Osteoblast (primary cell): ENCODE results near the gene GOLGA2. TPM values are rescaled to one million over a fixed set of nuclear protein-coding genes. Genes with fewer than 3 reads are reported as not detected.

Source experiments
- DNase-seq: peaks from one replicate; pipeline ENCODE4 v3.0.0; 2011; ENCODE audit warnings: low spot score, mixed read lengths; ENCODE audit not compliant: insufficient read length; ENCODE audit errors: missing footprints
- H2AFZ ChIP-seq: 2 replicates; pipeline ENCODE4 v1.6.0; 2011; ENCODE audit warnings: mild to moderate bottlenecking, low read length
- H3K27ac ChIP-seq: 2 replicates; pipeline ENCODE4 v1.5.1; 2011; ENCODE audit warnings: mild to moderate bottlenecking, low read depth, low read length, moderate library complexity
- H3K27me3 ChIP-seq: 2 replicates; pipeline ENCODE4 v1.6.0; 2012; ENCODE audit warnings: mild to moderate bottlenecking, control low read depth, inconsistent platforms, low read length, moderate library complexity; ENCODE audit not compliant: insufficient read depth
- H3K36me3 ChIP-seq: 2 replicates; pipeline ENCODE4 v1.5.1; 2011; ENCODE audit warnings: mild to moderate bottlenecking, low read length, control low read depth, moderate library complexity; ENCODE audit not compliant: insufficient read depth
- H3K4me1 ChIP-seq: 2 replicates; pipeline ENCODE4 v1.5.1; 2011; ENCODE audit warnings: mild to moderate bottlenecking, low read length, control low read depth, moderate library complexity; ENCODE audit not compliant: insufficient read depth
- H3K4me2 ChIP-seq: 2 replicates; pipeline ENCODE4 v1.6.0; 2011; ENCODE audit warnings: mild to moderate bottlenecking, low read length; ENCODE audit not compliant: insufficient read depth
- H3K4me3 ChIP-seq: fragments of 200-600 bp; sonication (generic); 3 replicates; pipeline ENCODE4 v1.5.1; 2012; ENCODE audit warnings: mild to moderate bottlenecking, low read length, inconsistent platforms; ENCODE audit not compliant: insufficient read depth
- H3K79me2 ChIP-seq: 2 replicates; pipeline ENCODE4 v1.6.0; 2012; ENCODE audit warnings: mild to moderate bottlenecking, low read length, control low read depth, inconsistent platforms; ENCODE audit not compliant: insufficient read depth
- H3K9me3 ChIP-seq: 2 replicates; pipeline ENCODE4 v1.5.1; 2011; ENCODE audit warnings: low read depth, low read length, control low read depth
- H4K20me1 ChIP-seq: 2 replicates; pipeline ENCODE4 v1.6.0; 2012; ENCODE audit warnings: mild to moderate bottlenecking, low read length, control low read depth; ENCODE audit not compliant: insufficient read depth
- CTCF ChIP-seq: IDR thresholded peaks from 2 replicates; pipeline ENCODE4 v1.5.1; 2011; ENCODE audit warnings: mild to moderate bottlenecking, low read depth, low read length, moderate library complexity; ENCODE audit errors: extremely low read depth
- total RNA-seq: library from RNA; depleted of rRNA; stranded (reverse); fragments of >200 nt; gene quantifications from 2 replicates; pipeline ENCODE4 v1.2.3, GENCODE V29; 2012

GOLGA2 gene
- total RNA-seq, 1 donor, result 121 TPM

GRCh38 chr9:128253991-128254346 is 21.8 kb downstream of the GOLGA2 start:
- Histone ChIP-seq H3K27ac (no peak overlapping the region), H3K27me3 (no peaks in the 10 kb centered on the region), H3K4me1 (no peaks in the 10 kb centered on the region), H4K20me1 (peaks cover 18% of the 10 kb centered on the region), H3K36me3 (peaks cover 34% of the 10 kb centered on the region), H3K4me2 (no peak overlapping the region), H3K79me2 (no peaks in the 10 kb centered on the region), H3K4me3 (no peak overlapping the region), H2AFZ (no peak overlapping the region), H3K9me3 (no peaks in the 10 kb centered on the region)
- TF ChIP-seq CTCF, result no peak
- no peak for DNase-seq

DNA sequence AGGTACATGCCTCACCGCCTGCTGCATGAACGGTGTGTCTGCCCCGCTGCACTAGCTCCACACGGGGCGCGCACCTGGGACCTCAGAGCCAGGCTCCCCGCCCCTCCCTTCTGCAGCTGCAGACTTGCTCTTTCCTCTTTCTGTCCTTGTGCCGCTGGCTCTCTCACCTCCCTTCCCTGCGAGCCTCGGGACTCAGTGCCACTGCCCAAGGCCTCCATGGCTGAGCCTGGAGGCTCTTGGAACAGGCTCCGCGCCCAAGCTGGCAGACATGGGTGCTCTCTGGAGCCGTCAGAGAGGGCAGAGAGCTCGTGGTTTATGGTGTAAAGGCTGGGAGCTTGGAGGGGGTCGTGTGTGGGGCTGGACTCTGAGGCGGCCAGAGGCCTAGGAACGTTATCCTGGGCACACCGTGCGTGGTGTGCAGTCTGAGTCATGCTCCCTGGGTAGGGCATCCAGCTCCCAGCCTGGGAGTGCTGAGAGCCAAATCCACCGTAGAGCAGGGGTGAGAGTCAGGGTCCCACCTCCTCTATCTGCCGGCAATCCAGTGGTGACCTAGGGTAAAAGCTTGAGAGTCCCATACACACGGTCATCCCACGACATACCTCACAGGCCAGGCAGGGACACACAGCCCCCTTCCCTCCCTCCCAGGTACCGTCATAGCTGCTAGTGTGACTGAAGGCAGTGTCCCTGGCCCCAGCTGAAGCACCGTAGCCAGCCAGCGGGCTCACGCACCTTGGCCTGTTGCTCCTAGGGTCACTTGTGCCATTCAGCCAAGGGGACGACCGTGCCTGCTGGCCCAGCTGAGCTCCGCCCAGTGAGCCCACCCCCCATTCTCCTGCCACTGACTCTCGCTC is 22.4 kb downstream of the GOLGA2 start:
- Histone ChIP-seq H3K4me2 (no peak overlapping the region), H2AFZ (no peak overlapping the region), H3K27me3 (no peaks in the 10 kb centered on the region), H3K27ac (no peak overlapping the region), H3K4me1 (no peaks in the 10 kb centered on the region), H3K9me3 (no peaks in the 10 kb centered on the region), H3K4me3 (no peak overlapping the region), H3K79me2 (no peaks in the 10 kb centered on the region), H4K20me1 (peaks cover 14% of the 10 kb centered on the region), H3K36me3 (peaks cover 28% of the 10 kb centered on the region)
- TF ChIP-seq CTCF, result no peak
- DNase-seq, result peak; percentile 84

DNA sequence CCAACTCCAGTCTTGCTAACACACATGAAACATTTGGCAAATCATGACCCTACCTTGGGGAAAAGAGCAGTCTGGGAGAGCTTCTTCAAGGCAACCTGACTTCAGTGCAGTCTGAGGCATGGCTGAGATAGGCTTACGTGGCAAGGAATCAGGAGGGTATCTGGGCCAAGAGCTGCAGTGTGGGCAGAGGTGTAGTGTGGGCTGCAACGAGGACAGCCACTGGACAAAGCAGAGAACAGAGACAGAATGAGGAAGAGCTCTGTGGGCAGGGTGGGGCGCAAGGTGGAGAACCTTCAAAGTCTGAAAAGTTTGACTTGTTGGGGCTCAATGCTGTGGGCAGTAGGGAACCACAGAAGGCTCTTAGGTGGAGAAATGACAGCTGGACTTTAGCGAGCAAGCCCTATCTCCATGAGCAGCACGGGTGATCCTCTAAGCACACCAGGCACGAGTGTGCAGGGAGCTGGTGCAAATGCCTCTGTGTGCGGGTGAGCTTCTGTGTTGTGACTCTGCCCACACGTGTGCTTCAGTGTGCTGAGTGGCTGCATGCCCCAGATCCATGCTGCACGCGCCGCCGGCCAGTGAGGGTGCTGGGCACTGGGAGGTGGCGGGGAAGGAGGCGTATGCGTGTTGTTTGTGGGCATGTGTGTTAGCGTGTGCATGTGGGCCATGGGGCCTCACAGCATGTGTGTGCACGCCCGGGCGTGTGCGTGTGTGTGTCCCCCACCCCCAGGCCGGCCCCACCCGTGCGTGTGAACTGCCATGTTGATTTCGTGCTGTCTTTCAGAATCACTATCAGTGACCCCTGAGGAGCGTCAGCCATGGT is 23.3 kb downstream of the GOLGA2 start:
- Histone ChIP-seq H3K4me1 (no peaks in the 10 kb centered on the region), H3K27ac (no peak overlapping the region), H3K36me3 (peaks cover 20% of the 10 kb centered on the region), H4K20me1 (peaks cover 14% of the 10 kb centered on the region), H3K9me3 (no peaks in the 10 kb centered on the region), H2AFZ (no peak overlapping the region), H3K4me2 (no peak overlapping the region), H3K4me3 (no peak overlapping the region), H3K27me3 (no peaks in the 10 kb centered on the region), H3K79me2 (no peaks in the 10 kb centered on the region)
- no peak for TF ChIP-seq CTCF
- DNase-seq, result peak; percentile 64

GRCh38 chr9:128251732-128252100 is 24.1 kb downstream of the GOLGA2 start:
- peaks cover 12% of the 10 kb centered on the region for H3K36me3 ChIP-seq
- TF ChIP-seq CTCF, result no peak
- H3K79me2 ChIP-seq, result no peaks in the 10 kb centered on the region
- DNase-seq, result peak; percentile 82
- no peaks in the 10 kb centered on the region for H3K9me3 ChIP-seq
- H2AFZ ChIP-seq, result no peak overlapping the region
- no peak overlapping the region for H3K4me2 ChIP-seq
- H3K4me1 ChIP-seq, result no peaks in the 10 kb centered on the region
- no peak overlapping the region for H3K27ac ChIP-seq
- no peaks in the 10 kb centered on the region for H3K27me3 ChIP-seq
- H3K4me3 ChIP-seq, result no peak overlapping the region
- H4K20me1 ChIP-seq, result peaks cover 9% of the 10 kb centered on the region
